HG03139 (cell line): ENCODE results near the gene IL6.
"Not testable (repeated sequence)": the region's sequence is repeated elsewhere in the genome, so short reads cannot be mapped to it uniquely, and the experiment has no call there.

ENCODE experiments used
- ATAC-seq: cut with Tn5 transposase; IDR thresholded peaks from one replicate; pipeline ENCODE4 v1.9.1; 2021; ENCODE audit not compliant: unreplicated experiment

Gene IL6

GRCh38 chr7:22703978-22704610, 22.9 kb upstream of the IL6 start:
- ATAC-seq: not testable (repeated sequence)

GRCh38 chr7:22704722-22705121, 22.3 kb upstream of the IL6 start:
- ATAC-seq: not testable (repeated sequence)

- not testable (repeated sequence) for ATAC-seq
These were observed 21.1 kb upstream of the IL6 start for GRCh38 chr7:22705874-22706273.

- not testable (repeated sequence) for ATAC-seq
These were observed 19.8 kb upstream of the IL6 start for GRCh38 chr7:22707026-22707691.

- ATAC-seq: not testable (repeated sequence)
These were observed 18.8 kb upstream of the IL6 start for GRCh38 chr7:22708214-22708613.

GRCh38 chr7:22708677-22709061, 18.3 kb upstream of the IL6 start:
- ATAC-seq: not testable (repeated sequence)

- not testable (repeated sequence) for ATAC-seq
These were observed 17.8 kb upstream of the IL6 start for GRCh38 chr7:22709062-22709829.

- ATAC-seq: no peak
These were observed 17.1 kb upstream of the IL6 start for GRCh38 chr7:22709857-22710256.

- no peak for ATAC-seq
These were observed 14.0 kb upstream of the IL6 start for GRCh38 chr7:22712999-22713398.

GRCh38 chr7:22713463-22713862, 13.5 kb upstream of the IL6 start:
- no peak for ATAC-seq

- ATAC-seq: no peak
These were observed 11.0 kb upstream of the IL6 start for GRCh38 chr7:22715969-22716368.

- no peak for ATAC-seq
These were observed 9.2 kb upstream of the IL6 start for GRCh38 chr7:22717760-22718159.

- no peak for ATAC-seq
These were observed 8.7 kb upstream of the IL6 start for GRCh38 chr7:22718200-22718711.

GRCh38 chr7:22718911-22719420, 8.0 kb upstream of the IL6 start:
- no peak for ATAC-seq

- ATAC-seq: no peak
These were observed 5.9 kb upstream of the IL6 start for GRCh38 chr7:22720791-22721786.

GRCh38 chr7:22722536-22723180, 4.3 kb upstream of the IL6 start:
- no peak for ATAC-seq

GRCh38 chr7:22723181-22723601, 3.8 kb upstream of the IL6 start:
- ATAC-seq: no peak

GRCh38 chr7:22723637-22724036, 3.4 kb upstream of the IL6 start:
- ATAC-seq: no peak

- ATAC-seq: no peak
These were observed 2.1 kb upstream of the IL6 start for GRCh38 chr7:22724861-22725260.

- ATAC-seq: no peak
These were observed 1.4 kb upstream of the IL6 start for GRCh38 chr7:22725585-22725984.
